ENCODE data around the gene PLXNA4.

GRCh38 chr7:132412435-132412834 is 163.8 kb downstream of the PLXNA4 start:
- TF ChIP-seq CTCF (IDR thresholded peaks at IDR 0.05; ENCODE audit: low read depth, low read length, poor library complexity, severe bottlenecking) (no peak), EZH2phosphoT487 (IDR thresholded peaks at IDR 0.05; ENCODE audit: borderline replicate concordance, low read length) (no peak)

Data from DOHH2 (cell line).